Measurements from ENCODE around the gene RALGPS1. TPM values are rescaled to one million over a fixed set of nuclear protein-coding genes. Genes with fewer than 3 reads are reported as not detected.

Gene RALGPS1
- total RNA-seq, 1 donor from 2014 or later, result 21.7 TPM

GRCh38 chr9:127224178-127224882 is 309.7 kb downstream of the RALGPS1 start:
- H3K36me3 Mint-ChIP-seq (ENCODE audit: low read depth), result peaks cover 2% of the 10 kb centered on the region
- peak; percentile 79 for ATAC-seq (ENCODE audit: low read depth)
- peak overlapping the region; percentile 85 for H3K4me3 Mint-ChIP-seq
- TF ChIP-seq CTCF (IDR thresholded peaks at IDR 0.05), result no peak
- ChIA-PET POLR2A (interaction anchor here (0.6 to 2.7 kb wide), 11 partner anchors 17 to 693 kb away, joined by 3 to 28 read pairs (median 5); partner anchors contain the start of genes LRSAM1, RPL12, SLC2A8 and ST6GALNAC4), CTCF (interaction anchor here (0.7 to 1.8 kb wide), 4 partner anchors 9 to 227 kb away, joined by 3 to 9 read pairs (median 5); partner anchors contain the start of genes LRSAM1, RPL12 and SLC2A8)
- peaks cover 3% of the 10 kb centered on the region for H3K27me3 Mint-ChIP-seq
- intact Hi-C loops (cut with micrococcal nuclease), result loop anchor here (1.0 to 10.0 kb wide), 7 partner anchors 21 to 900 kb away; partner anchors contain the start of genes LRSAM1, PTGES2, RALGPS1 and RPL12
- peak overlapping the region; percentile 73 for H3K27ac Mint-ChIP-seq
- peak; percentile 94 for DNase-seq
- H3K4me1 Mint-ChIP-seq, result peaks cover 41% of the 10 kb centered on the region
- H3K9me3 Mint-ChIP-seq, result no peaks in the 10 kb centered on the region

GRCh38 chr9:127224883-127225739 is 310.5 kb downstream of the RALGPS1 start:
- ATAC-seq (ENCODE audit: low read depth), result peak; percentile 81
- Mint-ChIP-seq H3K4me1 (peaks cover 41% of the 10 kb centered on the region), H3K27ac (peak overlapping the region; percentile 50), H3K4me3 (peak overlapping the region; percentile 85), H3K27me3 (peaks cover 3% of the 10 kb centered on the region), H3K9me3 (no peaks in the 10 kb centered on the region), H3K36me3 (ENCODE audit: low read depth) (peaks cover 2% of the 10 kb centered on the region)
- POLR2A ChIA-PET, result interaction anchor here (0.6 to 2.7 kb wide), 13 partner anchors 16 to 692 kb away, joined by 3 to 28 read pairs (median 5); partner anchors contain the start of genes LRSAM1, RPL12, SLC2A8 and ST6GALNAC4
- CTCF ChIA-PET, result interaction anchor here (0.6 to 3.0 kb wide), 6 partner anchors 10 to 239 kb away, joined by 3 to 9 read pairs (median 5); partner anchors contain the start of genes LRSAM1, RPL12 and SLC2A8
- intact Hi-C loops (cut with micrococcal nuclease), result loop anchor here (1.0 to 10.0 kb wide), 8 partner anchors 20 to 900 kb away; partner anchors contain the start of genes LRSAM1, PTGES2, RALGPS1 and RPL12
- no peak for TF ChIP-seq CTCF (IDR thresholded peaks at IDR 0.05)
- DNase-seq, result peak; percentile 87

- Mint-ChIP-seq H3K27ac (peak overlapping the region; percentile 72), H3K9me3 (no peaks in the 10 kb centered on the region), H3K4me1 (peaks cover 38% of the 10 kb centered on the region), H3K36me3 (ENCODE audit: low read depth) (peaks cover 2% of the 10 kb centered on the region), H3K27me3 (peaks cover 3% of the 10 kb centered on the region), H3K4me3 (peak overlapping the region; percentile 88)
- DNase-seq (peak; percentile 26), ATAC-seq (ENCODE audit: low read depth) (no peak)
- ChIA-PET POLR2A (interaction anchor here (0.6 to 2.7 kb wide), 4 partner anchors 19 to 225 kb away, joined by 3 to 28 read pairs (median 8); partner anchors contain the start of genes LRSAM1, RPL12 and SLC2A8), CTCF (interaction anchor here (3.0 kb wide), 1 partner anchor 12 kb away, joined by 9 read pairs; no protein-coding TSS in a partner anchor)
- TF ChIP-seq CTCF (IDR thresholded peaks at IDR 0.05), result no peak
- intact Hi-C loops (cut with micrococcal nuclease), result loop anchor here (1.0 to 10.0 kb wide), 4 partner anchors 225 to 899 kb away; partner anchors contain the start of genes LRSAM1, PTGES2, RPL12 and ST6GALNAC4
These were observed 311.4 kb downstream of the RALGPS1 start for GRCh38 chr9:127225801-127226625.

GRCh38 chr9:127229691-127230417 is 315.3 kb downstream of the RALGPS1 start:
- ChIA-PET POLR2A (no interaction called here), CTCF (no interaction called here)
- Mint-ChIP-seq H3K9me3 (no peaks in the 10 kb centered on the region), H3K4me1 (peaks cover 10% of the 10 kb centered on the region), H3K4me3 (no peak overlapping the region), H3K27me3 (peaks cover 3% of the 10 kb centered on the region), H3K36me3 (ENCODE audit: low read depth) (no peaks in the 10 kb centered on the region), H3K27ac (no peak overlapping the region)
- intact Hi-C loops (cut with micrococcal nuclease), result loop anchor here (10.0 kb wide), 1 partner anchor 895 kb away; the partner anchor contains the start of gene PTGES2
- no peak for TF ChIP-seq CTCF (IDR thresholded peaks at IDR 0.05)
- DNase-seq, result no peak
- no peak for ATAC-seq (ENCODE audit: low read depth)
